Astrocyte of the cerebellum (primary cell): ENCODE results near the gene CELA1.

Experiments
- DNase-seq: peaks from one replicate; pipeline ENCODE4 v3.0.0-alpha.2; 2011; ENCODE audit warnings: low read depth
- H3K4me3 ChIP-seq: 2 replicates; pipeline ENCODE4 v1.5.1; 2011; ENCODE audit warnings: mild to moderate bottlenecking, low read depth, low read length, moderate library complexity
- CTCF ChIP-seq: IDR thresholded peaks from 2 replicates; pipeline ENCODE4 v1.5.1; 2012; ENCODE audit warnings: low read length, low read depth, moderate library complexity, mild to moderate bottlenecking; ENCODE audit errors: missing control alignments
- in situ Hi-C: cut with HindIII; loops from 2 replicates; pipeline ENCODE4 v1.10.0; 2017; ENCODE audit warnings: low sequenced_read_pairs

The CELA1 gene

GRCh38 chr12:51346581-51346980, at the start of gene CELA1:
TSS of gene CELA1 (minus strand) at chr12:51346679. CDS start at chr12:51346638, 41 bp downstream.
- H3K4me3 ChIP-seq: no peak within 1 kb of the TSS
- DNase-seq: no peak
- TF ChIP-seq CTCF: no peak

GRCh38 chr12:51395283-51396230, 49.1 kb upstream of the CELA1 start:
- H3K4me3 ChIP-seq: no peak overlapping the region
- DNase-seq: no peak
- in situ Hi-C loops: no loop called here
- no peak for TF ChIP-seq CTCF

More at GRCh38 chr12:51346581-51346980, at the start of gene CELA1:
- in situ Hi-C loops: no loop called here

DNA sequence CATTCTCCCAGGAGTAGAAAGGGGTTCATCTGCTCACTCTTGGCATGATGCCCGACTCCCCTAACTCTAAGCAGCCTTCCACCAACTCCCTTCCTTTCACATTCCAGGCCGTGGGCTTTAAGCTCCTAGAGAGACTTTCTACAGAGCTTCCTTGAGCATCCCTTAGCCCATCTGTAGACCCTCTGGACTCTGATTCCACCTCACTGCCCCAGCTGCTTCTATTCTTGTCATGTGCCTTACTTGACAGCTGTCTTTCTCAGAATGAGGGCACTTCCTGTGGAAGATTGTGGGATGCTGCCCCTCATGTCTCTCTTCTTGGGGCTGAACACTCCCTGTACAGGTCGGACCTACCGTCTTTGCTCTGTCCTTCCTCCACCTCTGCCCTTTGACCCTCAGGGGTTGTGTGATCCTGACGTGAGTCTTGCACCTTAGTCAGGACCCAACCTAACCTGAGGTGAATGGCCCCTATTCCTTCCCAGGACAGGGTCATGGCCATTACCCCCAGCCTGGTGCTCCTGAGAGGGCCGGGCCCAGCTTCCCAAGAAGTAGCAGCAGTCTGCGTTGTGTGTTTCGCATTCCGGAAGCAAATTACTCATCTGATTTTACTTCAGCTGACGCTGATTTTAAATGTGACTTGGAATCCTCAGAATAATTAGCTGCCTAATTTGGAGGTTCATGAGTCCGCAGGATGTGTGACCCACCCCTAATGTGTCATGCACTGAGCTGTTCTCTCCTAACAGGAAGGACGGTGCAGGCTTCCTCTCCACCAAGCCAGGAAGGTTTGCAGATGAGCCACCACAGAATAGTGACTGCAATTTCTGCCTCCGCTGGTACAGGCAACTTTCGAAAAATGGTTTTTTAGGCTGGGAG, 47.4 kb upstream of the CELA1 start:
- in situ Hi-C loops: no loop called here
- DNase-seq: peak; percentile 9
- no peak overlapping the region for H3K4me3 ChIP-seq
- no peak for TF ChIP-seq CTCF

DNA sequence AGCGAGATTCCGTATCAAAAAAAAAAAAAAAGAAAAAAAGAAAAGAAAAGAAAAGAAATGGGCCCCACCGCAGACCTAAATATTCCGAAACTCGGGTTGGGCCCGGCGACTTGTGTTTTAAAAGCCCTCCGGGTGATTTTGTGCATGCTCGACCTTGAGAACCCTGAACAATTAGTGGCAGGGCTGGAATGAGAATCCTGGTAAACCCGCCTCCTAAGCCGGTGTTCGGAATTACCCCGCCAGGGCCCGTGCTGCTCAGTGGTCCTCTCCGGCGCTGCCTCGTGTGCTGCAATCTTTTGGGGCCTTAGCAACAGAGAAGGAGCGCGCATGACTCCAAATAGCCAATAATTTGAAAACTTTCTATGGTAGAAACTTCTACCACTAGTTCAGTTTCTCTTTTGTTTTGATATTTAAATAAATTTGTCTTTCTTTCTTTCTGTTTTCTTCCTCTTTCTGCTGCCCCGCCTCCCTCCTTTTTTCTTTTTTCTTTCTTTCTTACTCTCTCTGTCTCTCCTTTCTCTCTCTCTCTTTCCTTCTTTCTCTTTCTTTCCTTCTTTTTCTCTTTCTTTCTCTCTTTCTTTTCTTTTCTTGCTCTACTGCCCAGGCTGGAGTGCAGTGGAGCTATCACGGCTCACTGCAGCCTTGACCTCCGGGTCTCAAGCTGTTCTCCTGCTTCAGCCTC, 46.2 kb upstream of the CELA1 start:
- in situ Hi-C loops: no loop called here
- DNase-seq: no peak
- no peak overlapping the region for H3K4me3 ChIP-seq
- TF ChIP-seq CTCF: no peak

DNA sequence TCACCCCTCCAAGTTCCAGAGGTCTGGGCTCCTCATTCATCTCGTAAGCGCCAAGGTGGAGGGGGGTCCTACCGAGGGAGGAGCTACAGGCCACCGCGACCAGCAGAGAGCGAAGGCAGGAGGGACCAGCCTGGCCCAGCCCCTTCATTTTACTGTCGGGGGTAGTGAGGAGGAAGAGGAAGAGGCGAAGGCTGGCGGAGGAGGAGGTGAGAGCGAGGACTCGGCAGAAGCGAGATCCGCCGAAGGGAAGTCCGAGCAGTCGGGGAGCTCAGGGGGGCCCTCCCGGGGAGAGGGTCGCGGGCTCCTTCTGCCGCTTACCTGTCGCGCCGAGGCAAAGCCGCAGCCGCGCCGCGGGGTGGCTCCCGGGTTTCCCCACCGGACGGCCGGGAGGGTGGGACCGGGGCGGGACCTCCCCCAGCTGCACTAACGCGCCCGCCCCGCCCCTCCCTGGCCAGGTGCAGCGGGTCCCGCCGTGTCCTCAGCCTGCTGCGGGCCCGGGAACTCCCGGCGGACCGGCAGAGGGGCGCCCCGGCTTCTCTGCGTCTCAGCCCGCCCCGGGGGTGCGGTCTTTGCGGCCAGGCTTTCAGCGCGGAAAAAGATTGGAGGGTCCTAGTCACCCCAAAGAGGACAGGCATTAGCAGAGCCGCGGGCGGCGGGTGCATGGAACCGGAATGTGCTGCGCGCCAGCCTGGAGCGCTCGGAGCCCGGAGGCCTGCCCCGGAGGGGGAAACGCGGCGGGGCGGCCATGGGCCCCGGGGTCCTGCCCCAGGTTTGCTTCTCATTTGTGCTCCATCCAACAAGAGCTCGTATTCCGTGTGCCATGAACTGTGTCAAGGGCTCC, 45.0 kb upstream of the CELA1 start, which contains the start of gene GALNT6:
Gene GALNT6, minus strand, starts transcription at position 124 of the 841 bp plus-strand sequence. CDS start 11,625 bp downstream, outside the sequence.
- in situ Hi-C loops: no loop called here
- TF ChIP-seq CTCF: no peak
- H3K4me3 ChIP-seq: peak within 1 kb of the TSS; percentile 52
- no peak for DNase-seq
